NCI-H2081 (cell line): Measurements from ENCODE around the gene PLXNA4.

Source experiments
- DNase-seq, 2 experiments: peaks; one replicate each; lab custom pipeline; 2025; lab: John Stamatoyannopoulos, UW

The PLXNA4 gene

GRCh38 chr7:132263151-132263550, 313.1 kb downstream of the PLXNA4 start:
- no peak for DNase-seq

DNA sequence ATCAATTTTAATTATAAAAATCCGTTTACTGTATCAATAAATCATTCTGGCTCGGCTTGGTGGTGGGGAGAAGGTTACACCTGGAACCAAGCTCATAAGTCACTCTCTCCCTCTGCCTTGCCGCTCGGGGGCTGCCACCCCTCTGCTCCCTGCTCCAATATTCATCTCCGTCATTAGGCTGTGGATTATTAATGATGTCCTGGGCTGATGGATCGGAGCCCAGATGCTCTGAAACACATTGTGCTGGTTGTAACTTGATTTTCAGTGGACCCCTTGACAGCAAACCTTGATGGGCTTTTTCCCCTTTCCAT, 314.2 kb downstream of the PLXNA4 start:
- no peak for DNase-seq

GRCh38 chr7:132261327-132262159, 314.7 kb downstream of the PLXNA4 start:
- no peak for DNase-seq

GRCh38 chr7:132258231-132258630, 318.0 kb downstream of the PLXNA4 start:
- no peak for DNase-seq

- DNase-seq = no peak
These were observed 319.0 kb downstream of the PLXNA4 start for GRCh38 chr7:132257253-132257652.

DNA sequence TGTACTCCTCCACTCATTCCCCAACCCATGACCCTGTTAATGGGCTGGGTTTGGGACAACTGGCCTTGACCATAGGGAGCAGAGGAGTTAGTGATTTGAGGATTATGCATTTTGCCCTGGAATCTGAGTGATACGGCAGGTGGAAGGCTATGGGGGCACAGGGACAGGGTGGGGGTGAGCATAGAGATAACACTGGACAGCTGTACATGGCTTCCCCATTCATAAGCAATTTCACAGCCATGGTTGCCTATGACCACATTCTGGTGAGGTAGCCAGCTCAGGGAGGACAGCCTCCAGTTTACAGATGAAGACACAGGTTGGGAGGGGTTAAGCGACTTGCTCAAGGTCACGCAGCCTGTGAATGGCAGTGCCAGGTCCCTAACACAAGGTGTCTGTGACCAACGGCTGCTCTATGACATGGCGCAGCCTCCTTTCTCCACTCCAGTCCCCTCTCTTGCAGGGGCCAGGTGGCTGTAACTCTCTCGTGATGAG, 319.5 kb downstream of the PLXNA4 start:
- no peak for DNase-seq

DNA sequence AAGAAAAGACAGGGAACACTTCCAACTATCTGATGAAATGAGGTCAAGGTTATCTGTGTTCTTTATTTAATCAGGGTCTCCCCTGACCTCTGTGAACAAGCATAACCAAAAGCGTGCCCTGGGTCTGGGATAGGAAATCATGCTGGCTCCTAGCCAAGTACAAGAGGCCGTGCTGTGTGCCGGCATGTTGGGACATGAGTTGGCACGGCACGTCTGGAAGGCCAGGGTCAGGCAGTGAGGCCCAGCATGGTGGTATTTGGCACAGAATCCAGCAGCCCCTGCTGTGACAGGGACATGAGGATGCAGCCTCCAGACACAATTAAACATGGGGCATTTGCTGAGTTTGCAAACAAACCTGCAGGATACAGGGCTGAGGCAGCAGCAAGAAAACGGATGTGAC, 320.4 kb downstream of the PLXNA4 start:
- peak; percentile 30 to 78 for DNase-seq

DNA sequence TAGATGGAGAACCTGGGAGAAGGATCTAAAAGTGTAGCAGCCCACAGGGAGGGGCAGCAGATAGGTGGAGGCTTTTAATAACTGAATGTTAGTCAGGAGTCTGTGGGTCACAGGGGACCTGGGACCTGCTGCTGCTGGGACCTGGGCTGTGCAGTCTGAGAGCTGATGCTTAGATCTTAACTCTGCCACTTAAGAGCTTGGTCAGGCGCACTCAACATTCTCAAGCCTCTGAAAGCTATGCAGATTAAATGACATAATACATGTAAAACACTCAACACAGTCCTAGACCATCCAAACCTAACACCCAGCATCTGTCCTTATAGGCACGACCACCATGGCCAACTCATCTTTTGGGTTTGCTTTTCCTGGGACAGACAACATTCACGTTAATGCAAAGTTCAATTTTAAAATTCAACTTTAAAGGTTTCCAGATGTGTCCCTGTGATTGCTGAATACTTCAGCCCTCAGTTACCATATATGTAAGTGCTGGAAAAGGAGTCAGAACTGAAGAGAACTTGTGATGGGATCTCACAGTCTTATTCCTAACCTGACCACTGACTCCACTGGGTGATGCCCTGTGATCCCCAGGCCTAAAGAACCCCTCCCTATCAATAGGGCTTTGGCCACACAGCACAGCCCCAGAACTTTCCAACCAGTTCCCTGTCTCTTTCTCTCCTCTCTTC, 321.0 kb downstream of the PLXNA4 start:
- DNase-seq = no peak

- no peak for DNase-seq
These were observed 321.8 kb downstream of the PLXNA4 start for GRCh38 chr7:132254455-132254854.

DNA sequence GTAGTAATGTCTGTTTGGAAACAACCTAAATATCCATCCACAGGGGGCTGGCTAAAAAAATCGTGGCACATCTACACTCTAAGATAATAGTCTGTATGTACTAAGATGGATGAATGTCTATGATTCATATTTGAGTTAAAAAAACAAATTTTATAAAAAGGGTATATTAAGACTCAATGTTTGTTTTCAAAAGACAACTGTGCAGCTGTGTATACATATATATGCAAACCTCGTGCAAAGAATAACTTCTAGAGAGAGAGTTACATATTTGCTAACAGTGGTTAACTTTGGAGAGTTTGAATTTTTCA, 323.5 kb downstream of the PLXNA4 start:
- no peak for DNase-seq

- DNase-seq = peak; percentile 15 to 16
These were observed 325.0 kb downstream of the PLXNA4 start for GRCh38 chr7:132251327-132251659.

DNA sequence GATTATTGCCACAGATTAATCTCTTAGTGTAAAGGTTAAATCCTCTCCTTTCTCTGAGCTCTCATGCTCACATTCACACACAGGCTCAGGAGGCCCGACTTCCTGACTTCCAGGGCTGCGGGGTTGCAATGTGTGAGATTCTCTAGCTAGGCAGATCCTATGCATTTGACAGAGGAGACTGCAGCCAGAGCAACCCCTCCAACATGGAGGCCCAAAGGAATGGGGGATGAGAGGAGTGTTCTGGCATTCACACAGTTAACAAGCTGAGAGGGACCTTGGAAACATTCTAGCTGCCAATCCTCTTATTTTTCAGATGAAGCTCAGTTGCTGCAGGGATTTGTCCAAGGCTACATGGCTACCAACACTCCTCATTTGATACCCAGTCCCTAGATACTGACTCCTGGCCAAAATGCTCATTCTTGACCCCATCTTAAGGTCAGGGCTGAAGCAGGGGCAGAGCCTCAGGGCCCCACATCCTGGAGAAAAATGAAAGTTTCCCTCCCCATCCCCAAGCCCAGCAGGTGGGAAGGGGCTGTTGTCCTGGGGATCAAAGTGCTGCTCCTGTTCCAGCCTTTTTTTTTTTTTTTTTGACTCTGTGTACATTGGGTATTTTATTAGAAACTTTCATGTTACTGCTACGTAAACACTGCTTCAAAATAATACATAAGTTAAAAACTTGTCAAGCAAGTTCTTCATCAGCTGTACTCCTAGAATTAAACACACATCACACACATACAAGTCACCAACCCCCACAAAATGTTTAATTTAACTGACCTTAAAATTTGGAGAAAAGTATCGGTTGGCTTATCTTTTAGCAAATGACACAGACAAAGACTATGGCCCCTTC, 325.6 kb downstream of the PLXNA4 start:
- no peak for DNase-seq

GRCh38 chr7:132249256-132249971, 326.9 kb downstream of the PLXNA4 start:
- no peak for DNase-seq

DNA sequence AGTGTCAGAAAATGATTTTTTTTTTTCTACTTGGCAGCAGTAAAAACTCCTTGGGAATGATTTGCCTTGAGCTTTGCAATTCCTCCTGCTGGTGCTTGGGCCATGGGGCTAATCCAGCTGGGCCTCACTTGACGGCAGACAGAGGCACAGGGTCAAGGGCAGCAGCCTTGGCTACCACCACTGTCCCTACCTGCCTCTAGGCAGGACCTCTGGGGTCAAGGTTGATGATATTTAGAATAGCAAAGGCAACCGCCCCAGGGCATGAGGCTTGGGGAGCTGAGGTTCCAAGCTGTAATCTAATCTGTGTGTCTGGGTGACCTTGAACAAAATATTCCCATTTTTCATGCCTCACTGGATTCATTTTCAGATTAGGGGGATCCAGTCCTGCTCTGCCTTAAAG, 327.4 kb downstream of the PLXNA4 start:
- DNase-seq = no peak

DNA sequence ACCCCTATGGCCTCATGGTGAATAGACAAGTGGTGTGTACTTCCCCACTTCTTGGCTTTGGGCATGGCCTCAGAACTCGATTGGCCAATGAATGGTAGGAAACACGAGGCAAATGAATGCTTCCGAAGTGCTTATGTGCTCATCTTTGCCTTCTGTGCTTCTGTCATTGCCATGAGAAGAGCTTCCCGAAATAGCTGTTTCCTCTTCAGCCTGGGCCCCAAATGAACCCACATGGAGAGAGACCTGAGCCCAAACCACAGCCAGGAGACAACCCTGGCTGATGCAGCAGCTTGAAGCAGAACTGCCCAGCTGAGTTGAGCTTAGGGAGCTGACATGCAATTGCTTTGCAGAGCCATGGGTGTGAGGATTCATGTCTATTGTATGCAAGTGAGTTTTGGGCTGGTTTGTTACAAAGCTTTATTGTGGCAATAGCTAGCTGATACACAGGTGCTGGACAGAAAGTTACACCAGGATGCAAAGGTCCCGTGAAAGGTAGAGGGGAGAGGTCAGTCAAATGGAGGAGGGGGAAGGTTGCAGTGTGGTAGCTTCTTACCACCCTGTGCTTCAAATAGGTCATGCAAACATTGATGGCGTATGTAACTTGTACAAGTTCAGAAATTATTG, 328.2 kb downstream of the PLXNA4 start:
- DNase-seq = no peak

- DNase-seq = no peak
These were observed 329.7 kb downstream of the PLXNA4 start for GRCh38 chr7:132246591-132246990.

GRCh38 chr7:132245539-132245938, 330.7 kb downstream of the PLXNA4 start:
- no peak for DNase-seq

GRCh38 chr7:132244903-132245480, 331.3 kb downstream of the PLXNA4 start:
- DNase-seq = no peak

DNA sequence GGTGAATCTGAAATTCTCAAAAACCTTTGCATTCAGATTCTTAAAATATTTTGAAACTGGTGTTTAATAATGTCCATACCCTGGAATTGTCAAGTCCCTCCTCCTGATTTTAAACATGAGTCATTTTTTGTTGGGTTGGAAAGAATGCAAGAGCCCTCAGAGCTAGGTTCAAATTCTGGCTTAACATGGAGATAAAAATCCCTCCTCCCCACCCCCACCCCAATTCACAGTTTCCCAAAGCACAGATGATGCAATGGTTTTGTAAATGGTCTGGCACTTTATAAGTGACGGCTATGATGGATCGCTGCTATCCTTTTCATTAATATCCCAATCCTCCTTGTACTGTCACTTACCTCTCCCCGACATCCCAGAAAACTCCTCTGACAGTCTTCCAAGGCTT, 332.8 kb downstream of the PLXNA4 start:
- DNase-seq = no peak

DNA sequence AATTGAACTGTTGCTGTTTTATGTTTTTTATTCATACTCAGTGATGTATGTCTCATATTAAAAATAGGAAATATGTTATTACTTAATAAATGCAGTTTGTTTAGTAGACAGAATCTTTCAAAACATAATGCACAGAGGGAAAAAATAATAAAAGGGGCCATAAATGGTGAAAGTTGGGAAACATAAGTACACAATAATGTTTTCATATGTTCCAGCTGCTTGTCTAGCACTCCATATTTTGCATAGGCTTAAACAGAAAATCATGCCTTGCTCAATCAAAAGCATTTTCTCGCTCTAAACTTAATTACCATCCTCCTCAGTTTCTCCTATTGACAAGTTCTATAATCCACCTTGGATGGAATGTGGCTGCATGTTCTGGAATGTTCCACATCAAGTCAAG, 333.2 kb downstream of the PLXNA4 start:
- DNase-seq = no peak

- DNase-seq = no peak
These were observed 334.0 kb downstream of the PLXNA4 start for GRCh38 chr7:132242192-132242812.
